OCI-LY7 (cell line): ENCODE data around the gene SH2D7. TPM values are rescaled to one million over a fixed set of nuclear protein-coding genes. Genes with fewer than 3 reads are reported as not detected.

Source experiments
- BruUV-seq: library from RNA; stranded (reverse); fragments of 400-500 nt; replicated peaks from 2 replicates; lab custom pipeline; 2021; lab: Mats Ljungman, UMichigan
- CTCF ChIA-PET: fragments of 300-600 bp; sonication (Branson Sonifier 250); formaldehyde crosslinking; loops from one replicate; lab custom pipeline; 2022; ENCODE audit warnings: antibody characterized with exemption; ENCODE audit not compliant: unreplicated experiment; lab: Charles Lee
- POLR2A ChIA-PET: fragments of 300-600 bp; sonication (Branson Sonifier 250); formaldehyde crosslinking; loops from one replicate; lab custom pipeline; 2022; ENCODE audit warnings: antibody characterized with exemption; lab: Charles Lee
- DNase-seq: peaks from one replicate; pipeline ENCODE4 v3.0.0-alpha.2; 2015; ENCODE audit warnings: low spot score
- H2AFZ ChIP-seq: fragments of 200-600 bp; sonication (generic), shearing (Covaris generic); 2 replicates; pipeline ENCODE4 v1.6.1; 2014; ENCODE audit warnings: mild to moderate bottlenecking, antibody characterized with exemption, low read length, moderate library complexity
- H3K27ac ChIP-seq: fragments of 200-600 bp; sonication (generic); 2 replicates; pipeline ENCODE4 v1.5.1; 2014; ENCODE audit warnings: mixed run types, low read depth, mild to moderate bottlenecking, moderate library complexity, low read length, inconsistent platforms; ENCODE audit not compliant: poor library complexity, severe bottlenecking
- H3K36me3 ChIP-seq: fragments of 200-600 bp; sonication (generic); 2 replicates; pipeline ENCODE4 v1.6.1; 2014; ENCODE audit warnings: mild to moderate bottlenecking, antibody characterized with exemption, low read length, moderate library complexity, mixed read lengths; ENCODE audit not compliant: insufficient read depth
- H3K4me1 ChIP-seq: fragments of 200-600 bp; sonication (generic); 2 replicates; pipeline ENCODE4 v1.5.1; 2014; ENCODE audit warnings: mild to moderate bottlenecking, low read length; ENCODE audit not compliant: insufficient read depth, poor library complexity, severe bottlenecking
- H3K4me2 ChIP-seq: fragments of 200-600 bp; sonication (generic); 2 replicates; pipeline ENCODE4 v1.6.1; 2014; ENCODE audit warnings: mild to moderate bottlenecking, low read length
- H3K4me3 ChIP-seq: fragments of 200-600 bp; sonication (generic); 2 replicates; pipeline ENCODE4 v1.5.1; 2014; ENCODE audit warnings: mild to moderate bottlenecking, low read depth, low read length; ENCODE audit not compliant: poor library complexity, severe bottlenecking
- H3K79me2 ChIP-seq: fragments of 200-600 bp; sonication (generic); 2 replicates; pipeline ENCODE4 v1.6.1; 2016; ENCODE audit warnings: low read depth, mild to moderate bottlenecking, low read length, moderate library complexity, mixed read lengths; ENCODE audit not compliant: insufficient read depth
- H3K9me2 ChIP-seq: fragments of 200-600 bp; sonication (generic); 2 replicates; pipeline ENCODE4 v1.6.1; 2016; ENCODE audit warnings: mild to moderate bottlenecking, low read length, mixed read lengths; ENCODE audit not compliant: insufficient read depth
- H3K9me3 ChIP-seq: fragments of 200-600 bp; sonication (generic); 2 replicates; pipeline ENCODE4 v1.6.1; 2014; ENCODE audit warnings: mild to moderate bottlenecking, mixed run types, low read length, mixed read lengths
- H4K20me1 ChIP-seq: fragments of 200-600 bp; sonication (generic); 2 replicates; pipeline ENCODE4 v1.6.1; 2014; ENCODE audit warnings: mild to moderate bottlenecking, antibody characterized with exemption, low read length, moderate library complexity, mixed read lengths; ENCODE audit not compliant: insufficient read depth
- EZH2phosphoT487 ChIP-seq: fragments of 200-600 bp; sonication (generic); IDR thresholded peaks from 2 replicates; pipeline ENCODE4 v1.6.1; 2018; ENCODE audit warnings: low read depth, borderline replicate concordance, mild to moderate bottlenecking, mixed run types, antibody characterized with exemption, low read length, moderate library complexity, mixed read lengths
- intact Hi-C: fragments of 100-400 bp; cut with micrococcal nuclease; formaldehyde crosslinking; loops from one replicate; pipeline ENCODE4 v1.10.0; 2022; ENCODE audit not compliant: unreplicated experiment
- total RNA-seq, 2 experiments: library from RNA; depleted of rRNA in 1 of 2; stranded (reverse); fragments of >200 nt in 1 of 2; shearing (Covaris generic) in 1 of 2; gene quantifications; 2 replicates each; pipeline ENCODE4 v1.2.3, GENCODE V29; 2014 to 2022
- TF ChIP-seq, protein P1 (sequence below): fragments of 200-600 bp; sonication (generic); conservative IDR thresholded peaks from 2 replicates; pipeline ENCODE4 v1.5.1; 2014; ENCODE audit warnings: mild to moderate bottlenecking, antibody characterized with exemption, low read length, moderate library complexity, mixed read lengths

Gene SH2D7
- total RNA-seq, 2 experiments from 2014 or later = not detected

GRCh38 chr15:78045189-78045588, 47.2 kb upstream of the SH2D7 start:
- peaks cover 5% of the 10 kb centered on the region; the same call in 1 of the 2 replicates for H4K20me1 ChIP-seq
- intact Hi-C loops = no loop called here
- H3K4me1 ChIP-seq = peaks cover 29% of the 10 kb centered on the region
- no peak overlapping the region for H3K4me2 ChIP-seq
- no peaks in the 10 kb centered on the region for H3K9me3 ChIP-seq
- no peak overlapping the region for H3K4me3 ChIP-seq
- no peak for DNase-seq
- ChIA-PET POLR2A (no interaction called here), CTCF (no interaction called here)
- no TSS peak for BruUV-seq
- H3K36me3 ChIP-seq = peaks cover 71% of the 10 kb centered on the region
- H3K79me2 ChIP-seq = peaks cover under 1% of the 10 kb centered on the region; the same call in 1 of the 2 replicates
- H3K27ac ChIP-seq = no peak overlapping the region
- H2AFZ ChIP-seq = no peak overlapping the region
- no peaks in the 10 kb centered on the region for H3K9me2 ChIP-seq
- TF ChIP-seq, protein P1, sequence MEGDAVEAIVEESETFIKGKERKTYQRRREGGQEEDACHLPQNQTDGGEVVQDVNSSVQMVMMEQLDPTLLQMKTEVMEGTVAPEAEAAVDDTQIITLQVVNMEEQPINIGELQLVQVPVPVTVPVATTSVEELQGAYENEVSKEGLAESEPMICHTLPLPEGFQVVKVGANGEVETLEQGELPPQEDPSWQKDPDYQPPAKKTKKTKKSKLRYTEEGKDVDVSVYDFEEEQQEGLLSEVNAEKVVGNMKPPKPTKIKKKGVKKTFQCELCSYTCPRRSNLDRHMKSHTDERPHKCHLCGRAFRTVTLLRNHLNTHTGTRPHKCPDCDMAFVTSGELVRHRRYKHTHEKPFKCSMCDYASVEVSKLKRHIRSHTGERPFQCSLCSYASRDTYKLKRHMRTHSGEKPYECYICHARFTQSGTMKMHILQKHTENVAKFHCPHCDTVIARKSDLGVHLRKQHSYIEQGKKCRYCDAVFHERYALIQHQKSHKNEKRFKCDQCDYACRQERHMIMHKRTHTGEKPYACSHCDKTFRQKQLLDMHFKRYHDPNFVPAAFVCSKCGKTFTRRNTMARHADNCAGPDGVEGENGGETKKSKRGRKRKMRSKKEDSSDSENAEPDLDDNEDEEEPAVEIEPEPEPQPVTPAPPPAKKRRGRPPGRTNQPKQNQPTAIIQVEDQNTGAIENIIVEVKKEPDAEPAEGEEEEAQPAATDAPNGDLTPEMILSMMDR = no peak
- no peak for TF ChIP-seq EZH2phosphoT487

GRCh38 chr15:78046796-78047341, 45.5 kb upstream of the SH2D7 start:
- H3K79me2 ChIP-seq = peaks cover 17% of the 10 kb centered on the region; the same call in 1 of the 2 replicates
- H3K27ac ChIP-seq = no peak overlapping the region
- intact Hi-C loops = no loop called here
- H4K20me1 ChIP-seq = peaks cover 5% of the 10 kb centered on the region; the same call in 1 of the 2 replicates
- H3K36me3 ChIP-seq = peaks cover 78% of the 10 kb centered on the region
- H3K4me1 ChIP-seq = peaks cover 46% of the 10 kb centered on the region
- DNase-seq = no peak
- H2AFZ ChIP-seq = no peak overlapping the region
- TF ChIP-seq, protein P1 = no peak
- no peak for TF ChIP-seq EZH2phosphoT487
- no peak overlapping the region for H3K4me3 ChIP-seq
- ChIA-PET POLR2A (no interaction called here), CTCF (no interaction called here)
- H3K9me2 ChIP-seq = no peaks in the 10 kb centered on the region
- no TSS peak for BruUV-seq
- no peaks in the 10 kb centered on the region for H3K9me3 ChIP-seq
- H3K4me2 ChIP-seq = no peak overlapping the region
